Liver (tissue), 9 donors: Measurements from ENCODE around the gene LSMEM2. TPM values are rescaled to one million over a fixed set of nuclear protein-coding genes. Genes with fewer than 3 reads are reported as not detected.

Source experiments
- DNase-seq: peaks from one replicate; pipeline ENCODE4 v3.0.0-alpha.2; 2017; ENCODE audit warnings: low spot score
- H3K27ac ChIP-seq, 2 donors: one replicate each; pipeline ENCODE4 v1.7.0; 2013; ENCODE audit warnings: inconsistent platforms in 2 of 2, low read length in 2 of 2, control low read depth in 1 of 2, low read depth in 1 of 2, mild to moderate bottlenecking in 1 of 2
- H3K27me3 ChIP-seq, 4 donors: one replicate each; pipeline versions ENCODE4 v1.6.1 to v1.7.0; 2013; ENCODE audit warnings: low read length in 3 of 4, inconsistent platforms in 1 of 4, mild to moderate bottlenecking in 1 of 4, moderate library complexity in 1 of 4; ENCODE audit not compliant: control insufficient read depth in 4 of 4, insufficient read depth in 4 of 4
- H3K36me3 ChIP-seq, 4 donors: one replicate each; pipeline versions ENCODE4 v1.6.1 to v1.7.0; 2013; ENCODE audit warnings: low read length in 3 of 4, mild to moderate bottlenecking in 3 of 4, low read depth in 1 of 4, moderate library complexity in 1 of 4; ENCODE audit not compliant: control insufficient read depth in 4 of 4, insufficient read depth in 3 of 4
- H3K4me1 ChIP-seq, 4 donors: one replicate each; pipeline versions ENCODE4 v1.6.1 to v1.7.0; 2013; ENCODE audit warnings: low read length in 3 of 4, mild to moderate bottlenecking in 3 of 4, moderate library complexity in 1 of 4; ENCODE audit not compliant: control insufficient read depth in 4 of 4, insufficient read depth in 4 of 4
- H3K4me3 ChIP-seq, 3 donors: one replicate each; pipeline versions ENCODE4 v1.6.1 to v1.7.0; 2013; ENCODE audit warnings: low read length in 3 of 3, control low read depth in 1 of 3, low read depth in 1 of 3, mild to moderate bottlenecking in 1 of 3
- H3K9ac ChIP-seq, 2 donors: one replicate each; pipeline ENCODE4 v1.7.0; 2013; ENCODE audit warnings: low read length in 2 of 2, mild to moderate bottlenecking in 2 of 2, moderate library complexity in 2 of 2, control low read depth in 1 of 2, low read depth in 1 of 2
- H3K9me3 ChIP-seq, 4 donors: one replicate each; pipeline versions ENCODE4 v1.6.1 to v1.7.0; 2013; ENCODE audit warnings: low read length in 3 of 4; ENCODE audit not compliant: control insufficient read depth in 4 of 4
- EGR1 ChIP-seq, 2 donors: IDR thresholded peaks; 2 replicates each; pipeline ENCODE4 v1.6.1; 2016 to 2018; ENCODE audit warnings: antibody characterized with exemption in 2 of 2, low read depth in 2 of 2
- FOXA1 ChIP-seq: IDR thresholded peaks from 2 replicates; pipeline ENCODE4 v1.6.1; 2016; ENCODE audit warnings: antibody characterized with exemption
- FOXA2 ChIP-seq: IDR thresholded peaks from 2 replicates; pipeline ENCODE4 v1.6.1; 2016; ENCODE audit warnings: antibody characterized with exemption
- GABPA ChIP-seq, 2 donors: IDR thresholded peaks in 1 of 2; conservative IDR thresholded peaks in 1 of 2; 2 replicates each; pipeline ENCODE4 v1.6.1; 2016; ENCODE audit warnings: antibody characterized with exemption in 2 of 2, mild to moderate bottlenecking in 1 of 2, moderate library complexity in 1 of 2
- HNF4A ChIP-seq, 2 donors: conservative IDR thresholded peaks; 2 replicates each; pipeline ENCODE4 v1.6.1; 2016; ENCODE audit warnings: antibody characterized with exemption in 2 of 2, mild to moderate bottlenecking in 2 of 2
- HNF4G ChIP-seq: IDR thresholded peaks from 2 replicates; pipeline ENCODE4 v1.6.1; 2016; ENCODE audit warnings: antibody characterized with exemption
- JUND ChIP-seq, 2 donors: IDR thresholded peaks; 2 replicates each; pipeline ENCODE4 v1.6.1; 2016; ENCODE audit warnings: antibody characterized with exemption in 2 of 2
- NR2F2 ChIP-seq: IDR thresholded peaks from 2 replicates; pipeline ENCODE4 v1.6.1; 2016; ENCODE audit warnings: antibody characterized with exemption
- RAD21 ChIP-seq, 2 donors: IDR thresholded peaks; 2 replicates each; pipeline ENCODE4 v1.6.1; 2016; ENCODE audit warnings: antibody characterized with exemption in 2 of 2, mild to moderate bottlenecking in 2 of 2
- RXRA ChIP-seq, 2 donors: IDR thresholded peaks; 2 replicates each; pipeline ENCODE4 v1.6.1; 2017 to 2018; ENCODE audit warnings: antibody characterized with exemption in 2 of 2, mild to moderate bottlenecking in 1 of 2
- SP1 ChIP-seq: IDR thresholded peaks from 2 replicates; pipeline ENCODE4 v1.6.1; 2018; ENCODE audit warnings: antibody characterized with exemption, mild to moderate bottlenecking
- TAF1 ChIP-seq: conservative IDR thresholded peaks from 2 replicates; pipeline ENCODE4 v1.6.1; 2016; ENCODE audit warnings: antibody characterized with exemption, mild to moderate bottlenecking
- YY1 ChIP-seq: IDR thresholded peaks from 2 replicates; pipeline ENCODE4 v1.6.1; 2016; ENCODE audit warnings: antibody characterized with exemption, mild to moderate bottlenecking
- WGBS: extraction: QIAGEN DNeasy Blood & Tissue Kit; methylation state at CpG from one replicate; pipeline ENCODE4 v1.1.7; 2013; 5-methylcytosine and 5-hydroxymethylcytosine counted together
- polyA plus RNA-seq, 2 donors: library from polyadenylated mRNA; stranded (reverse) in 1 of 2; unstranded in 1 of 2; fragments of 200-250 nt in 1 of 2; fragments of >200 nt in 1 of 2; fragmentation: Nextera tagmentation in 1 of 2; extraction: Ambion mirVana in 1 of 2; gene quantifications; one replicate each; pipeline versions ENCODE4 v1.2.1 to v1.2.3, GENCODE V29; 2013 to 2015
- total RNA-seq, 2 donors: library from RNA; depleted of rRNA; stranded (reverse); fragments of >200 nt; gene quantifications; one replicate each; pipeline ENCODE4 v1.2.3, GENCODE V29; 2014
- TF ChIP-seq, protein P1 (sequence below): IDR thresholded peaks from 2 replicates; pipeline ENCODE4 v1.6.1; 2016; ENCODE audit warnings: antibody characterized with exemption
- TF ChIP-seq, protein P2 (sequence below): fragments of 150-350 bp; IDR thresholded peaks from 2 replicates; pipeline ENCODE4 v1.5.1; 2017; ENCODE audit warnings: improper control_type of control experiment, low read depth, low read length; ENCODE audit not compliant: missing input control
- TF ChIP-seq, protein P3 (sequence below): IDR thresholded peaks from 2 replicates; pipeline ENCODE4 v1.6.1; 2016; ENCODE audit warnings: antibody characterized with exemption, mild to moderate bottlenecking
- TF ChIP-seq, protein P4 (sequence below): IDR thresholded peaks from 2 replicates; pipeline ENCODE4 v1.6.1; 2016; ENCODE audit warnings: antibody characterized with exemption
- TF ChIP-seq, protein P5 (sequence below): IDR thresholded peaks from 2 replicates; pipeline ENCODE4 v1.6.1; 2016; ENCODE audit warnings: antibody characterized with exemption
- donor health status: healthy.
- donor health status: healthy.
- donor health status: healthy.
- donor health status: healthy.
- donor health status: healthy.

The LSMEM2 gene
- total and polyA plus RNA-seq, 4 donors, result 0.03 to 0.08 TPM; not detected in 2

DNA sequence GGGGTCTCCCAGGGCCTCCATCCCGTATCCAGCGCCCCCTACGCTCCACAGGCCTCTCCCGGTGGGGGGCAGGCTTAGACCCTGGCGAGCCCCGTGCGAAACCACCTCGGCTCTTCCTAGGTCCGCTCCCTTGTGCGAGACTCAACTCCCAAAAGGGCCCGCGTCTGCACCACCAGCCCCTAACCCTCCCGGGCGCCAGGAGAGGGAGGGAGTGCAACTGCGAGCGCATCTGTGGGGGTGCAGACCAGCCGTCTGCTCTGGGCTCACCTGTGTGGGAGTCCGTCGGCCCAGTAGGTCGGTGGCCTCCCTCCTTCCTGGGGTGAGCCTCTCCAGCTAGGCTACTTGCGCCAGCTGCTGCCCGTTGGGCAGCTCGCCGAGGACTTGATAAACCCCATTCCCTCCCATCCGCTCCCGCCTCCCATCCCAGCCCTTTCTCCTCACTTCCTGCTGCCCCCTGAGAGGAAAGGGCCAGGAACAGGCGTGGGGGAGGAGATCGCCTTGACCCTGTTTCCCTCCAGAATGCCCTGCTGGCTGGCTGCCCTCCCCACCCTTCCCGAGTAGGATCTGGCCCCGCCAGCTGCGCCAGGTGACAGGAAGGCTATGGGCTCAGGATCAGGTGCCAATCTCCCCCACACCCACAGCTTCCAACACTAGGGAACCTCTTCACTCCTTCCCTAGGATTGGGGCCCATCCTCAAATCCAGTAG lies 43.7 kb downstream of the LSMEM2 start, which contains the start of gene HYAL2:
Gene HYAL2, minus strand, starts transcription at position 360 of the 706 bp plus-strand sequence. CDS start 2,256 bp downstream, outside the sequence.
- DNase-seq, result no peak
- Histone ChIP-seq H3K9ac (peak within 1 kb of the TSS; percentile 94 to 97), H3K4me3 (peak within 1 kb of the TSS; percentile 81 to 96 (median 95)), H3K36me3 (peaks cover 0 to 10% (median 2%) of the 10 kb centered on the region in 4 donors), H3K27me3 (no peaks in the 10 kb centered on the region), H3K4me1 (peaks cover 18 to 81% (median 61%) of the 10 kb centered on the region in 4 donors), H3K9me3 (no peaks in the 10 kb centered on the region), H3K27ac (peak within 1 kb of the TSS; percentile 98 to 99)
- WGBS, result 58% methylated on average over 31 of the region's 31 CpGs
- peak; percentile 22 to 45 for TF ChIP-seq RXRA (IDR thresholded peaks at IDR 0.05)
- TF ChIP-seq TAF1, result no peak
- TF ChIP-seq HNF4A (conservative IDR thresholded peaks at IDR 0.05), result no peak
- TF ChIP-seq NR2F2, result peak; percentile 99
- TF ChIP-seq, protein P1, sequence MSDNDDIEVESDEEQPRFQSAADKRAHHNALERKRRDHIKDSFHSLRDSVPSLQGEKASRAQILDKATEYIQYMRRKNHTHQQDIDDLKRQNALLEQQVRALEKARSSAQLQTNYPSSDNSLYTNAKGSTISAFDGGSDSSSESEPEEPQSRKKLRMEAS, result no peak
- TF ChIP-seq SP1, result peak; percentile 38

DNA sequence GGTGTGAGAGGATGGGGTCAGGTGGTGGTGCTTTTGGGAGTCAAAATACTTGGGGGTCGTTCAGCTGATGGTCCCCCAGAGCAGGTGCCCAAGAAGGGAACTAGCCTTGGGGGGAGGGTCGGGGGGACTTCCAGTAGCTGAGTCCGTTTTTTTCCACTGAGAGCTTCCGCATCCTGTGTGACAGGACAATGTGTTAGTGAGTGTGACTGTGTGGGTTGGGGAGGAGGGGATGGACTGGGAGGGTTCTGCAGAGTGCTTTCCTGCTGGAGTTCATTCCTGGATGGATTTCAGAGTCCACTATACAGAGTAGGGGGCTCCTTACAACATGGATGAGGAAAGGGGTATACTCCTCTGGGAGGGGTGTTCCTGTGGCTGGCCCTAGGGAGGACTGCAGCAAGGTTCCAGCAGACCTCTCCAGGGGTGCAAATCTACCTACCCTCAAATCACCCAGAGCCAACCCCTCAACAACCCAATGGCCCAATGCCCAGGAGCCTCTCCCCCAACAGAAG lies 44.3 kb downstream of the LSMEM2 start:
- WGBS, result 68% methylated on average over 4 of the region's 4 CpGs
- no peak overlapping the region for H3K4me3 ChIP-seq
- no peaks in the 10 kb centered on the region for H3K27me3 ChIP-seq
- H3K9me3 ChIP-seq, result no peaks in the 10 kb centered on the region
- no peak for TF ChIP-seq FOXA2
- TF ChIP-seq, protein P1, result no peak
- TF ChIP-seq YY1, result no peak
- TF ChIP-seq NR2F2, result no peak
- no peak for TF ChIP-seq SP1
- TF ChIP-seq TAF1, result no peak
- TF ChIP-seq RXRA (IDR thresholded peaks at IDR 0.05), result no peak
- TF ChIP-seq GABPA (IDR thresholded peaks at IDR 0.05 in 1 of 2, conservative IDR thresholded peaks at IDR 0.05 in 1 of 2), result no peak
- no peak for TF ChIP-seq HNF4G
- no peak for TF ChIP-seq RAD21 (IDR thresholded peaks at IDR 0.05)
- TF ChIP-seq, protein P2, sequence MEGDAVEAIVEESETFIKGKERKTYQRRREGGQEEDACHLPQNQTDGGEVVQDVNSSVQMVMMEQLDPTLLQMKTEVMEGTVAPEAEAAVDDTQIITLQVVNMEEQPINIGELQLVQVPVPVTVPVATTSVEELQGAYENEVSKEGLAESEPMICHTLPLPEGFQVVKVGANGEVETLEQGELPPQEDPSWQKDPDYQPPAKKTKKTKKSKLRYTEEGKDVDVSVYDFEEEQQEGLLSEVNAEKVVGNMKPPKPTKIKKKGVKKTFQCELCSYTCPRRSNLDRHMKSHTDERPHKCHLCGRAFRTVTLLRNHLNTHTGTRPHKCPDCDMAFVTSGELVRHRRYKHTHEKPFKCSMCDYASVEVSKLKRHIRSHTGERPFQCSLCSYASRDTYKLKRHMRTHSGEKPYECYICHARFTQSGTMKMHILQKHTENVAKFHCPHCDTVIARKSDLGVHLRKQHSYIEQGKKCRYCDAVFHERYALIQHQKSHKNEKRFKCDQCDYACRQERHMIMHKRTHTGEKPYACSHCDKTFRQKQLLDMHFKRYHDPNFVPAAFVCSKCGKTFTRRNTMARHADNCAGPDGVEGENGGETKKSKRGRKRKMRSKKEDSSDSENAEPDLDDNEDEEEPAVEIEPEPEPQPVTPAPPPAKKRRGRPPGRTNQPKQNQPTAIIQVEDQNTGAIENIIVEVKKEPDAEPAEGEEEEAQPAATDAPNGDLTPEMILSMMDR, result no peak
- TF ChIP-seq, protein P3, sequence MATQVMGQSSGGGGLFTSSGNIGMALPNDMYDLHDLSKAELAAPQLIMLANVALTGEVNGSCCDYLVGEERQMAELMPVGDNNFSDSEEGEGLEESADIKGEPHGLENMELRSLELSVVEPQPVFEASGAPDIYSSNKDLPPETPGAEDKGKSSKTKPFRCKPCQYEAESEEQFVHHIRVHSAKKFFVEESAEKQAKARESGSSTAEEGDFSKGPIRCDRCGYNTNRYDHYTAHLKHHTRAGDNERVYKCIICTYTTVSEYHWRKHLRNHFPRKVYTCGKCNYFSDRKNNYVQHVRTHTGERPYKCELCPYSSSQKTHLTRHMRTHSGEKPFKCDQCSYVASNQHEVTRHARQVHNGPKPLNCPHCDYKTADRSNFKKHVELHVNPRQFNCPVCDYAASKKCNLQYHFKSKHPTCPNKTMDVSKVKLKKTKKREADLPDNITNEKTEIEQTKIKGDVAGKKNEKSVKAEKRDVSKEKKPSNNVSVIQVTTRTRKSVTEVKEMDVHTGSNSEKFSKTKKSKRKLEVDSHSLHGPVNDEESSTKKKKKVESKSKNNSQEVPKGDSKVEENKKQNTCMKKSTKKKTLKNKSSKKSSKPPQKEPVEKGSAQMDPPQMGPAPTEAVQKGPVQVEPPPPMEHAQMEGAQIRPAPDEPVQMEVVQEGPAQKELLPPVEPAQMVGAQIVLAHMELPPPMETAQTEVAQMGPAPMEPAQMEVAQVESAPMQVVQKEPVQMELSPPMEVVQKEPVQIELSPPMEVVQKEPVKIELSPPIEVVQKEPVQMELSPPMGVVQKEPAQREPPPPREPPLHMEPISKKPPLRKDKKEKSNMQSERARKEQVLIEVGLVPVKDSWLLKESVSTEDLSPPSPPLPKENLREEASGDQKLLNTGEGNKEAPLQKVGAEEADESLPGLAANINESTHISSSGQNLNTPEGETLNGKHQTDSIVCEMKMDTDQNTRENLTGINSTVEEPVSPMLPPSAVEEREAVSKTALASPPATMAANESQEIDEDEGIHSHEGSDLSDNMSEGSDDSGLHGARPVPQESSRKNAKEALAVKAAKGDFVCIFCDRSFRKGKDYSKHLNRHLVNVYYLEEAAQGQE, result no peak
- no peak for TF ChIP-seq JUND (IDR thresholded peaks at IDR 0.05)
- TF ChIP-seq, protein P4, sequence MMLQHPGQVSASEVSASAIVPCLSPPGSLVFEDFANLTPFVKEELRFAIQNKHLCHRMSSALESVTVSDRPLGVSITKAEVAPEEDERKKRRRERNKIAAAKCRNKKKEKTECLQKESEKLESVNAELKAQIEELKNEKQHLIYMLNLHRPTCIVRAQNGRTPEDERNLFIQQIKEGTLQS, result no peak
- TF ChIP-seq FOXA1, result no peak
- TF ChIP-seq, protein P5, sequence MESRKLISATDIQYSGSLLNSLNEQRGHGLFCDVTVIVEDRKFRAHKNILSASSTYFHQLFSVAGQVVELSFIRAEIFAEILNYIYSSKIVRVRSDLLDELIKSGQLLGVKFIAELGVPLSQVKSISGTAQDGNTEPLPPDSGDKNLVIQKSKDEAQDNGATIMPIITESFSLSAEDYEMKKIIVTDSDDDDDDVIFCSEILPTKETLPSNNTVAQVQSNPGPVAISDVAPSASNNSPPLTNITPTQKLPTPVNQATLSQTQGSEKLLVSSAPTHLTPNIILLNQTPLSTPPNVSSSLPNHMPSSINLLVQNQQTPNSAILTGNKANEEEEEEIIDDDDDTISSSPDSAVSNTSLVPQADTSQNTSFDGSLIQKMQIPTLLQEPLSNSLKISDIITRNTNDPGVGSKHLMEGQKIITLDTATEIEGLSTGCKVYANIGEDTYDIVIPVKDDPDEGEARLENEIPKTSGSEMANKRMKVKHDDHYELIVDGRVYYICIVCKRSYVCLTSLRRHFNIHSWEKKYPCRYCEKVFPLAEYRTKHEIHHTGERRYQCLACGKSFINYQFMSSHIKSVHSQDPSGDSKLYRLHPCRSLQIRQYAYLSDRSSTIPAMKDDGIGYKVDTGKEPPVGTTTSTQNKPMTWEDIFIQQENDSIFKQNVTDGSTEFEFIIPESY, result no peak
- TF ChIP-seq EGR1 (IDR thresholded peaks at IDR 0.05; ENCODE audit: low read depth in 2 of 2), result no peak
- TF ChIP-seq HNF4A (conservative IDR thresholded peaks at IDR 0.05), result no peak
- DNase-seq, result no peak
- peak overlapping the region in 1 of 2 donors; percentile 4 for H3K9ac ChIP-seq
- H3K27ac ChIP-seq, result peak overlapping the region; percentile 98 to 99
- H3K4me1 ChIP-seq, result peaks cover 17 to 81% (median 61%) of the 10 kb centered on the region in 4 donors
- H3K36me3 ChIP-seq, result peaks cover 0 to 7% (median 2%) of the 10 kb centered on the region in 4 donors
